Endometrial microvascular endothelial cells (primary cell): Measurements from ENCODE around the gene NPAT. TPM values are rescaled to one million over a fixed set of nuclear protein-coding genes. Genes with fewer than 3 reads are reported as not detected.

Source experiments
- in situ Hi-C: cut with HindIII; loops from 2 replicates; pipeline ENCODE4 v1.10.0; 2017; ENCODE audit warnings: low sequenced_read_pairs, low pct_unique_long_range_greater_than_20kb; ENCODE audit errors: inconsistent ontology term
- total RNA-seq: library from RNA; depleted of rRNA; stranded (reverse); fragments of >200 nt; gene quantifications from one replicate; pipeline ENCODE4 v1.2.3, GENCODE V29; 2015; ENCODE audit errors: inconsistent ontology term

The NPAT gene
- total RNA-seq, 1 donor from 2014 or later, result 13.4 TPM

GRCh38 chr11:108221371-108221770 is 1.1 kb downstream of the NPAT start:
- in situ Hi-C loops, result no loop called here

- in situ Hi-C loops, result no loop called here
Measured at GRCh38 chr11:108220721-108221336, 1.6 kb downstream of the NPAT start.

- in situ Hi-C loops, result no loop called here
Measured at GRCh38 chr11:108218912-108219783, 3.3 kb downstream of the NPAT start.

GRCh38 chr11:108218455-108218854 is 4.0 kb downstream of the NPAT start:
- in situ Hi-C loops, result no loop called here

GRCh38 chr11:108216988-108217387 is 5.5 kb downstream of the NPAT start:
- in situ Hi-C loops, result no loop called here

GRCh38 chr11:108213784-108214183 is 8.7 kb downstream of the NPAT start:
- in situ Hi-C loops, result no loop called here

- in situ Hi-C loops, result no loop called here
Measured at GRCh38 chr11:108210441-108210840, 12.0 kb downstream of the NPAT start.

GRCh38 chr11:108207683-108208060 is 14.8 kb downstream of the NPAT start:
- in situ Hi-C loops, result no loop called here

- in situ Hi-C loops, result no loop called here
Measured at GRCh38 chr11:108206969-108207682, 15.3 kb downstream of the NPAT start.

- in situ Hi-C loops, result no loop called here
Measured at GRCh38 chr11:108206171-108206570, 16.3 kb downstream of the NPAT start.

GRCh38 chr11:108204929-108205499 is 17.4 kb downstream of the NPAT start:
- in situ Hi-C loops, result no loop called here

- in situ Hi-C loops, result no loop called here
Measured at GRCh38 chr11:108204376-108204775, 18.1 kb downstream of the NPAT start.

GRCh38 chr11:108203075-108203474 is 19.4 kb downstream of the NPAT start:
- in situ Hi-C loops, result no loop called here

- in situ Hi-C loops, result no loop called here
Measured at GRCh38 chr11:108199446-108200321, 22.8 kb downstream of the NPAT start.

- in situ Hi-C loops, result no loop called here
Measured at GRCh38 chr11:108198833-108199232, 23.6 kb downstream of the NPAT start.

GRCh38 chr11:108197351-108197750 is 25.1 kb downstream of the NPAT start:
- in situ Hi-C loops, result no loop called here

- in situ Hi-C loops, result no loop called here
Measured at GRCh38 chr11:108196901-108197300, 25.5 kb downstream of the NPAT start.

- in situ Hi-C loops, result no loop called here
Measured at GRCh38 chr11:108193725-108194124, 28.7 kb downstream of the NPAT start.

GRCh38 chr11:108177570-108177969 is 44.9 kb downstream of the NPAT start:
- in situ Hi-C loops, result no loop called here
